Right ventricle myocardium superior (tissue), 1 donor: ENCODE results near the gene TAF6. TPM values are rescaled to one million over a fixed set of nuclear protein-coding genes. Genes with fewer than 3 reads are reported as not detected.

Experiments used
- microRNA-seq: library from miRNA; unstranded; fragments of <30 nt; microRNA quantifications from one replicate; pipeline ENCODE4 v1.2.0, GENCODE V29; 2020
- total RNA-seq: library from RNA; stranded (reverse); fragmentation: NEBNext Ultra II Directional; extraction: Animal tissue kit (Norgen Biotek cat#: 25700); gene quantifications from one replicate; pipeline ENCODE4 v1.2.1, GENCODE V29; 2021
- donor health status: DM: no; HTN: yes; CAD: no; lungs with severe emphysema.

Gene TAF6
- total RNA-seq, 1 donor from 2014 or later, result 35.8 TPM

Small RNAs within 50 kb of the gene (microRNA-seq; reads per million reads assigned to microRNA genes)
- gene MIR106B, result 1,113 reads per million, percentile 84 among the genes with 10 or more reads in this experiment
- 286 reads per million, percentile 68 among the genes with 10 or more reads in this experiment for gene MIR25
- not detected for gene MIR4658
- gene MIR93, result 1,762 reads per million, percentile 87 among the genes with 10 or more reads in this experiment

Other genes starting within 250 kb of the TAF6 start
- gene OR2AE1, start 242.3 kb downstream of the TAF6 start, total RNA-seq, result not detected
- 6.9 TPM for gene TRIM4, start 199.8 kb downstream of the TAF6 start, total RNA-seq
- gene GJC3, start 189.7 kb downstream of the TAF6 start, total RNA-seq, result 0.19 TPM
- gene AZGP1, start 143.3 kb downstream of the TAF6 start, total RNA-seq, result 113 TPM
- 30.3 TPM for gene ZKSCAN1, start 103.8 kb downstream of the TAF6 start, total RNA-seq
- 6.9 TPM for gene ZSCAN21, start 69.6 kb downstream of the TAF6 start, total RNA-seq
- gene ZNF3, start 37.6 kb downstream of the TAF6 start, total RNA-seq, result 12.0 TPM
- gene COPS6, start 30.4 kb downstream of the TAF6 start, total RNA-seq, result 107 TPM
- gene MCM7, start 18.0 kb downstream of the TAF6 start, total RNA-seq, result 21.6 TPM
- 13.4 TPM for gene AP4M1, start 17.7 kb downstream of the TAF6 start, total RNA-seq
- gene CNPY4, start 276 bp upstream of the TAF6 start, total RNA-seq, result 9.5 TPM
- gene MBLAC1, start 7.6 kb upstream of the TAF6 start, total RNA-seq, result 2.6 TPM
- gene LAMTOR4, start 29.6 kb upstream of the TAF6 start, total RNA-seq, result 121 TPM
- 7.5 TPM for gene TRAPPC14, start 39.4 kb upstream of the TAF6 start, total RNA-seq
- 1.7 TPM for gene GAL3ST4, start 49.3 kb upstream of the TAF6 start, total RNA-seq
- gene GPC2, start 58.0 kb upstream of the TAF6 start, total RNA-seq, result 0.13 TPM
- 0.94 TPM for gene STAG3, start 58.6 kb upstream of the TAF6 start, total RNA-seq
- gene PVRIG, start 100.6 kb upstream of the TAF6 start, total RNA-seq, result not detected
- gene SPDYE3, start 188.3 kb upstream of the TAF6 start, total RNA-seq, result not detected
- 8.8 TPM for gene PILRB, start 238.8 kb upstream of the TAF6 start, total RNA-seq